HepG2 (cell line): ENCODE measurements around the gene GOLGA8J. TPM values are rescaled to one million over a fixed set of nuclear protein-coding genes. Genes with fewer than 3 reads are reported as not detected.

ENCODE experiments used
- ATAC-seq: fragments of 200-7000 bp; cut with Tn5 transposase; 3 replicates; pipeline ENCODE4 v1.9.1; 2020; ENCODE audit warnings: mild to moderate bottlenecking, moderate library complexity
- BruUV-seq: library from RNA; stranded (reverse); fragments of 400-500 nt; replicated peaks from 2 replicates; lab custom pipeline; 2021; lab: Mats Ljungman, UMichigan
- CTCF ChIA-PET: fragments of 300-600 bp; formaldehyde crosslinking; extraction: SDS; loops from one replicate; lab custom pipeline; 2021; ENCODE audit warnings: low total read pairs, inconsistent platforms, low intra/inter-chr PET ratio; lab: Yijun Ruan, JAX
- POLR2A ChIA-PET: fragments of 350-600 bp; sonication (Branson Sonifier 250); formaldehyde crosslinking; loops from one replicate; lab custom pipeline; 2020; ENCODE audit warnings: antibody characterized with exemption, inconsistent platforms; lab: Yijun Ruan, JAX
- DNase-seq: peaks from one replicate; pipeline ENCODE4 v3.0.0-alpha.2; 2015; ENCODE audit warnings: low spot score
- FAIRE-seq: peaks from 3 replicates; lab custom pipeline; 2011; peaks lifted over from hg19 to GRCh38; lab: Jason Lieb, UNC
- H2AFZ ChIP-seq: one replicate; pipeline ENCODE4 v1.6.1; 2011; ENCODE audit warnings: low read length, inconsistent platforms
- H3K27ac ChIP-seq: fragments of 300-600 bp; 3 replicates; pipeline ENCODE4 v1.8.0; 2011; ENCODE audit warnings: mixed run types, mild to moderate bottlenecking, mixed read lengths, low read length, inconsistent platforms; ENCODE audit not compliant: insufficient read depth; ENCODE audit errors: extremely low read length
- H3K27me3 ChIP-seq, 2 experiments: fragments of 200-600 bp in 1 of 2; 2 replicates in 1 of 2; 3 replicates in 1 of 2; pipeline versions ENCODE4 v1.6.0 to v1.8.0; 2011; ENCODE audit warnings: low read length in 2 of 2, mild to moderate bottlenecking in 2 of 2, moderate library complexity in 2 of 2, inconsistent platforms in 1 of 2; ENCODE audit not compliant: insufficient read depth in 2 of 2, control insufficient read depth in 1 of 2
- H3K36me3 ChIP-seq, 2 experiments: fragments of 200-600 bp in 1 of 2; replicated peaks in 1 of 2; 2 replicates in 1 of 2; 3 replicates in 1 of 2; pipeline versions ENCODE4 v1.5.1 to v1.8.0; 2011; ENCODE audit warnings: low read length in 2 of 2, inconsistent platforms in 1 of 2; ENCODE audit not compliant: insufficient read depth in 2 of 2, control insufficient read depth in 1 of 2
- H3K4me1 ChIP-seq: 2 replicates; pipeline ENCODE4 v1.5.1; 2012; ENCODE audit warnings: low read length, inconsistent platforms; ENCODE audit not compliant: insufficient read depth
- H3K4me2 ChIP-seq: 2 replicates; pipeline ENCODE4 v1.6.0; 2011; ENCODE audit warnings: low read depth, low read length, inconsistent platforms
- H3K4me3 ChIP-seq, 3 experiments: fragments of 200-600 bp in 1 of 3; sonication (generic), shearing (Covaris generic) in 1 of 3; replicated peaks in 1 of 3; 2 replicates each; pipeline ENCODE4 v1.5.1; 2011 to 2016; ENCODE audit warnings: low read length in 3 of 3, inconsistent platforms in 2 of 3, low read depth in 2 of 3, mild to moderate bottlenecking in 2 of 3, control low read depth in 1 of 3, mixed read lengths in 1 of 3; ENCODE audit not compliant: insufficient read depth in 1 of 3
- H3K79me2 ChIP-seq: one replicate; pipeline ENCODE4 v1.6.1; 2011; ENCODE audit warnings: low read length, inconsistent platforms; ENCODE audit not compliant: insufficient read depth
- H3K9ac ChIP-seq: 2 replicates; pipeline ENCODE4 v1.6.0; 2011; ENCODE audit warnings: mild to moderate bottlenecking, low read depth, low read length, inconsistent platforms; ENCODE audit not compliant: insufficient read depth
- H3K9me3 ChIP-seq: 2 replicates; pipeline ENCODE4 v1.5.1; 2012; ENCODE audit warnings: mild to moderate bottlenecking, low read length
- H4K20me1 ChIP-seq: 2 replicates; pipeline ENCODE4 v1.6.0; 2011; ENCODE audit warnings: inconsistent platforms, mild to moderate bottlenecking, low read length, moderate library complexity; ENCODE audit not compliant: insufficient read depth
- MIER2 ChIP-seq: IDR thresholded peaks from 2 replicates; pipeline ENCODE4 v1.6.1; 2016; ENCODE audit warnings: missing biosample characterization, missing genetic modification reagents
- TSC22D2 ChIP-seq: sonication (generic); formaldehyde crosslinking; IDR thresholded peaks from 2 replicates; pipeline ENCODE4 v1.5.1; 2020; ENCODE audit warnings: missing genetic modification reagents, mild to moderate bottlenecking, borderline replicate concordance
- XBP1 ChIP-seq: sonication (generic); formaldehyde crosslinking; IDR thresholded peaks from 2 replicates; pipeline ENCODE4 v1.5.0; 2020; ENCODE audit warnings: missing genetic modification reagents
- ZNF10 ChIP-seq: sonication (generic); formaldehyde crosslinking; IDR thresholded peaks from 2 replicates; pipeline ENCODE4 v1.4.0; 2020; ENCODE audit warnings: mild to moderate bottlenecking, low read depth, missing genetic modification reagents, borderline replicate concordance
- ZNF878 ChIP-seq: sonication (generic); formaldehyde crosslinking; IDR thresholded peaks from 2 replicates; pipeline ENCODE4 v1.8.1; 2023; ENCODE audit warnings: mild to moderate bottlenecking, missing genetic modification reagents, moderate library complexity
- WGBS: methylation state at CpG from one replicate; pipeline ENCODE4 v1.1.6; 2017; ENCODE audit warnings: low lambda C conversion rate; 5-methylcytosine and 5-hydroxymethylcytosine counted together
- in situ Hi-C: cut with HindIII; loops from 2 replicates; pipeline ENCODE4 v1.10.0; 2017; ENCODE audit warnings: low pct_unique_long_range_greater_than_20kb; ENCODE audit not compliant: extremely low pct_ligation_motif_present
- intact Hi-C: fragments of 100-400 bp; cut with micrococcal nuclease; formaldehyde crosslinking; loops from one replicate; pipeline ENCODE4 v1.10.0; 2022; ENCODE audit not compliant: unreplicated experiment
- polyA plus RNA-seq, 8 experiments: library from polyadenylated mRNA; depleted of rRNA in 3 of 8; stranded (reverse) in 7 of 8; unstranded in 1 of 8; fragments of >200 nt; fragmentation: Illumina TruSeq in 4 of 8; extraction: Trizol in 4 of 8; gene quantifications; 2 replicates each; pipeline versions ENCODE4 v1.2.1 to v1.2.3, GENCODE V29; 2011 to 2016; ENCODE audit warnings: low read depth in 4 of 8, missing spikeins in 1 of 8, mixed read lengths in 1 of 8; ENCODE audit not compliant: insufficient read depth in 1 of 8
- total RNA-seq, 5 experiments: library from RNA; depleted of rRNA; stranded (reverse); fragments of >200 nt; fragmentation: Illumina TruSeq; extraction: Trizol; gene quantifications; 2 replicates each; pipeline ENCODE4 v1.2.3, GENCODE V29; 2016; ENCODE audit warnings: low read depth in 1 of 5
- TF ChIP-seq, protein P1 (sequence below): sonication (generic); formaldehyde crosslinking; IDR thresholded peaks from 2 replicates; pipeline ENCODE4 v1.4.0; 2020; ENCODE audit warnings: mild to moderate bottlenecking, missing genetic modification reagents
- TF ChIP-seq, protein P2 (sequence below): sonication (generic); formaldehyde crosslinking; IDR thresholded peaks from 2 replicates; pipeline ENCODE4 v1.9.0; 2021; ENCODE audit warnings: mild to moderate bottlenecking, missing genetic modification reagents

GOLGA8J gene
- total and polyA plus RNA-seq, 2 of the 13 experiments (the other 11 are each of a cell fraction or from before 2014, with no cell fraction given), result 0.05 TPM; not detected in 1

DNA sequence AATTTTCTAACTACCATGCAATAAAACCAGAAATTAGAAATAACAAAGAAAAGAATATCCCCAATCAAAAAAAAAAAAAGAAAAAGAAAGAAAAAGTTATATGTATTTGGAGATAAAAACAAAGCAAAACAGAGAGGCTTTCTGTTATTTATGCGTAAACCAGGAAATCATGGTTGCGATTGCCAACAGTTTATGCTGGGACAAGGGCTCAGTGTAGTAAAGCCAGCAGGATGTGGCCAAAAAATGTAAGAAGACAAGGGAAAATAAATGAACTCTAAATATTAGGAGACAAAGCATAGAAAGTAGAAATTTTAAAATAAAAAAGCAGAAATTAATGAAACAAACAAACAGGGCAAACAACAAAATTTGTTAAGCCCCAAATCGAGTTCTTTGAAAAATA, 27.2 kb upstream of the GOLGA8J start:
- ATAC-seq (no peak), DNase-seq (no peak), FAIRE-seq (no peak)
- Histone ChIP-seq H3K4me3 (no peak overlapping the region), H3K4me2 (no peak overlapping the region), H4K20me1 (no peaks in the 10 kb centered on the region), H3K27ac (no peak overlapping the region), H3K9ac (no peak overlapping the region), H3K79me2 (no peaks in the 10 kb centered on the region), H2AFZ (no peak overlapping the region), H3K36me3 (no peaks in the 10 kb centered on the region), H3K9me3 (no peaks in the 10 kb centered on the region), H3K27me3 (peaks cover 0 to 12% of the 10 kb centered on the region in 2 experiments; a peak in 2 of 5 replicates), H3K4me1 (no peaks in the 10 kb centered on the region)
- ChIA-PET POLR2A (no interaction called here), CTCF (no interaction called here)
- BruUV-seq, result no TSS peak
- in situ Hi-C loops, result loop anchor here (25.0 kb wide), 1 partner anchor 393 kb away; no protein-coding TSS in a partner anchor
- TF ChIP-seq, protein P1, sequence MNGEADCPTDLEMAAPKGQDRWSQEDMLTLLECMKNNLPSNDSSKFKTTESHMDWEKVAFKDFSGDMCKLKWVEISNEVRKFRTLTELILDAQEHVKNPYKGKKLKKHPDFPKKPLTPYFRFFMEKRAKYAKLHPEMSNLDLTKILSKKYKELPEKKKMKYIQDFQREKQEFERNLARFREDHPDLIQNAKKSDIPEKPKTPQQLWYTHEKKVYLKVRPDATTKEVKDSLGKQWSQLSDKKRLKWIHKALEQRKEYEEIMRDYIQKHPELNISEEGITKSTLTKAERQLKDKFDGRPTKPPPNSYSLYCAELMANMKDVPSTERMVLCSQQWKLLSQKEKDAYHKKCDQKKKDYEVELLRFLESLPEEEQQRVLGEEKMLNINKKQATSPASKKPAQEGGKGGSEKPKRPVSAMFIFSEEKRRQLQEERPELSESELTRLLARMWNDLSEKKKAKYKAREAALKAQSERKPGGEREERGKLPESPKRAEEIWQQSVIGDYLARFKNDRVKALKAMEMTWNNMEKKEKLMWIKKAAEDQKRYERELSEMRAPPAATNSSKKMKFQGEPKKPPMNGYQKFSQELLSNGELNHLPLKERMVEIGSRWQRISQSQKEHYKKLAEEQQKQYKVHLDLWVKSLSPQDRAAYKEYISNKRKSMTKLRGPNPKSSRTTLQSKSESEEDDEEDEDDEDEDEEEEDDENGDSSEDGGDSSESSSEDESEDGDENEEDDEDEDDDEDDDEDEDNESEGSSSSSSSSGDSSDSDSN (CRISPR knock-in tag), result no peak
- TF ChIP-seq ZNF10 (no peak), TSC22D2 (CRISPR knock-in tag) (no peak), MIER2 (CRISPR knock-in tag) (no peak), XBP1 (no peak), ZNF878 (CRISPR knock-in tag) (no peak)
- TF ChIP-seq, protein P2, sequence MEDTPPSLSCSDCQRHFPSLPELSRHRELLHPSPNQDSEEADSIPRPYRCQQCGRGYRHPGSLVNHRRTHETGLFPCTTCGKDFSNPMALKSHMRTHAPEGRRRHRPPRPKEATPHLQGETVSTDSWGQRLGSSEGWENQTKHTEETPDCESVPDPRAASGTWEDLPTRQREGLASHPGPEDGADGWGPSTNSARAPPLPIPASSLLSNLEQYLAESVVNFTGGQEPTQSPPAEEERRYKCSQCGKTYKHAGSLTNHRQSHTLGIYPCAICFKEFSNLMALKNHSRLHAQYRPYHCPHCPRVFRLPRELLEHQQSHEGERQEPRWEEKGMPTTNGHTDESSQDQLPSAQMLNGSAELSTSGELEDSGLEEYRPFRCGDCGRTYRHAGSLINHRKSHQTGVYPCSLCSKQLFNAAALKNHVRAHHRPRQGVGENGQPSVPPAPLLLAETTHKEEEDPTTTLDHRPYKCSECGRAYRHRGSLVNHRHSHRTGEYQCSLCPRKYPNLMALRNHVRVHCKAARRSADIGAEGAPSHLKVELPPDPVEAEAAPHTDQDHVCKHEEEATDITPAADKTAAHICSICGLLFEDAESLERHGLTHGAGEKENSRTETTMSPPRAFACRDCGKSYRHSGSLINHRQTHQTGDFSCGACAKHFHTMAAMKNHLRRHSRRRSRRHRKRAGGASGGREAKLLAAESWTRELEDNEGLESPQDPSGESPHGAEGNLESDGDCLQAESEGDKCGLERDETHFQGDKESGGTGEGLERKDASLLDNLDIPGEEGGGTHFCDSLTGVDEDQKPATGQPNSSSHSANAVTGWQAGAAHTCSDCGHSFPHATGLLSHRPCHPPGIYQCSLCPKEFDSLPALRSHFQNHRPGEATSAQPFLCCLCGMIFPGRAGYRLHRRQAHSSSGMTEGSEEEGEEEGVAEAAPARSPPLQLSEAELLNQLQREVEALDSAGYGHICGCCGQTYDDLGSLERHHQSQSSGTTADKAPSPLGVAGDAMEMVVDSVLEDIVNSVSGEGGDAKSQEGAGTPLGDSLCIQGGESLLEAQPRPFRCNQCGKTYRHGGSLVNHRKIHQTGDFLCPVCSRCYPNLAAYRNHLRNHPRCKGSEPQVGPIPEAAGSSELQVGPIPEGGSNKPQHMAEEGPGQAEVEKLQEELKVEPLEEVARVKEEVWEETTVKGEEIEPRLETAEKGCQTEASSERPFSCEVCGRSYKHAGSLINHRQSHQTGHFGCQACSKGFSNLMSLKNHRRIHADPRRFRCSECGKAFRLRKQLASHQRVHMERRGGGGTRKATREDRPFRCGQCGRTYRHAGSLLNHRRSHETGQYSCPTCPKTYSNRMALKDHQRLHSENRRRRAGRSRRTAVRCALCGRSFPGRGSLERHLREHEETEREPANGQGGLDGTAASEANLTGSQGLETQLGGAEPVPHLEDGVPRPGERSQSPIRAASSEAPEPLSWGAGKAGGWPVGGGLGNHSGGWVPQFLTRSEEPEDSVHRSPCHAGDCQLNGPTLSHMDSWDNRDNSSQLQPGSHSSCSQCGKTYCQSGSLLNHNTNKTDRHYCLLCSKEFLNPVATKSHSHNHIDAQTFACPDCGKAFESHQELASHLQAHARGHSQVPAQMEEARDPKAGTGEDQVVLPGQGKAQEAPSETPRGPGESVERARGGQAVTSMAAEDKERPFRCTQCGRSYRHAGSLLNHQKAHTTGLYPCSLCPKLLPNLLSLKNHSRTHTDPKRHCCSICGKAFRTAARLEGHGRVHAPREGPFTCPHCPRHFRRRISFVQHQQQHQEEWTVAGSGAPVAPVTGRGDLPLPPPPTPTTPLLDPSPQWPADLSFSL (CRISPR knock-in tag), result no peak
- 64% methylated on average over 3 of the region's 3 CpGs for WGBS
- intact Hi-C loops, result no loop called here
